Activated T-cell treated with anti-CD3 and anti-CD28 coated beads, Interleukin-2, amount 50 U/mL, for 24 hours (primary cell): ENCODE measurements around the gene SPTBN5.
A peak's percentile ranks its signal among the peaks of the same experiment; 100 is the strongest.

Experiments used
- DNase-seq: peaks from one replicate; pipeline ENCODE4 v3.0.0-alpha.2; 2020
- H3K27ac Mint-ChIP-seq: 2 replicates; pipeline ENCODE4 v1.8.0; 2020; ENCODE audit warnings: mild to moderate bottlenecking, mixed read lengths
- H3K27me3 Mint-ChIP-seq: 2 replicates; pipeline ENCODE4 v1.8.0; 2020; ENCODE audit warnings: mixed read lengths
- H3K36me3 Mint-ChIP-seq: 2 replicates; pipeline ENCODE4 v1.8.0; 2020; ENCODE audit warnings: low read depth, mixed read lengths
- H3K4me1 Mint-ChIP-seq: 2 replicates; pipeline ENCODE4 v1.8.0; 2020; ENCODE audit warnings: low read depth, mixed read lengths
- H3K4me3 Mint-ChIP-seq: 2 replicates; pipeline ENCODE4 v1.8.0; 2020; ENCODE audit warnings: mild to moderate bottlenecking, moderate library complexity, mixed read lengths
- H3K9me3 Mint-ChIP-seq: 2 replicates; pipeline ENCODE4 v1.8.0; 2020; ENCODE audit warnings: mixed read lengths

The SPTBN5 gene

GRCh38 chr15:41823502-41823901, 70.4 kb downstream of the SPTBN5 start:
- Mint-ChIP-seq H3K36me3 (peaks cover 68% of the 10 kb centered on the region), H3K4me1 (peaks cover 6% of the 10 kb centered on the region), H3K27ac (no peak overlapping the region), H3K9me3 (no peaks in the 10 kb centered on the region), H3K4me3 (no peak overlapping the region), H3K27me3 (no peaks in the 10 kb centered on the region)
- DNase-seq = no peak

GRCh38 chr15:41822957-41823356, 70.9 kb downstream of the SPTBN5 start:
- H3K9me3 Mint-ChIP-seq = no peaks in the 10 kb centered on the region
- DNase-seq = no peak
- no peak overlapping the region for H3K27ac Mint-ChIP-seq
- H3K36me3 Mint-ChIP-seq = peaks cover 70% of the 10 kb centered on the region
- H3K27me3 Mint-ChIP-seq = no peaks in the 10 kb centered on the region
- H3K4me1 Mint-ChIP-seq = peaks cover 5% of the 10 kb centered on the region
- H3K4me3 Mint-ChIP-seq = no peak overlapping the region

- H3K27me3 Mint-ChIP-seq = no peaks in the 10 kb centered on the region
- DNase-seq = no peak
- H3K4me1 Mint-ChIP-seq = peaks cover 2% of the 10 kb centered on the region
- H3K9me3 Mint-ChIP-seq = no peaks in the 10 kb centered on the region
- no peak overlapping the region for H3K27ac Mint-ChIP-seq
- H3K36me3 Mint-ChIP-seq = peaks cover 73% of the 10 kb centered on the region
- H3K4me3 Mint-ChIP-seq = no peak overlapping the region
Observed at GRCh38 chr15:41822471-41822870, 71.4 kb downstream of the SPTBN5 start.

GRCh38 chr15:41821831-41822230, 72.0 kb downstream of the SPTBN5 start:
- DNase-seq = no peak
- Mint-ChIP-seq H3K27me3 (no peaks in the 10 kb centered on the region), H3K27ac (no peak overlapping the region), H3K4me1 (peaks cover 1% of the 10 kb centered on the region), H3K36me3 (peaks cover 80% of the 10 kb centered on the region), H3K4me3 (no peak overlapping the region), H3K9me3 (no peaks in the 10 kb centered on the region)

GRCh38 chr15:41820791-41821423, 72.9 kb downstream of the SPTBN5 start:
- no peak for DNase-seq
- H3K36me3 Mint-ChIP-seq = peaks cover 83% of the 10 kb centered on the region
- no peak overlapping the region for H3K27ac Mint-ChIP-seq
- no peaks in the 10 kb centered on the region for H3K9me3 Mint-ChIP-seq
- H3K4me3 Mint-ChIP-seq = no peak overlapping the region
- H3K4me1 Mint-ChIP-seq = no peaks in the 10 kb centered on the region
- H3K27me3 Mint-ChIP-seq = no peaks in the 10 kb centered on the region

- peaks cover 91% of the 10 kb centered on the region for H3K36me3 Mint-ChIP-seq
- no peak for DNase-seq
- no peak overlapping the region for H3K27ac Mint-ChIP-seq
Observed at GRCh38 chr15:41819455-41820050, 74.3 kb downstream of the SPTBN5 start.

GRCh38 chr15:41817781-41818180, 76.1 kb downstream of the SPTBN5 start:
- H3K27me3 Mint-ChIP-seq = no peaks in the 10 kb centered on the region
- DNase-seq = no peak
- peaks cover 88% of the 10 kb centered on the region for H3K36me3 Mint-ChIP-seq
- no peak overlapping the region for H3K27ac Mint-ChIP-seq
- no peaks in the 10 kb centered on the region for H3K9me3 Mint-ChIP-seq
- H3K4me3 Mint-ChIP-seq = no peak overlapping the region
- H3K4me1 Mint-ChIP-seq = no peaks in the 10 kb centered on the region

More at GRCh38 chr15:41819455-41820050, 74.3 kb downstream of the SPTBN5 start:
- H3K4me1 Mint-ChIP-seq = no peaks in the 10 kb centered on the region
- H3K4me3 Mint-ChIP-seq = no peak overlapping the region
- H3K9me3 Mint-ChIP-seq = no peaks in the 10 kb centered on the region
- H3K27me3 Mint-ChIP-seq = no peaks in the 10 kb centered on the region

- Mint-ChIP-seq H3K36me3 (peaks cover 89% of the 10 kb centered on the region), H3K4me1 (no peaks in the 10 kb centered on the region), H3K27me3 (no peaks in the 10 kb centered on the region), H3K4me3 (no peak overlapping the region), H3K27ac (no peak overlapping the region), H3K9me3 (no peaks in the 10 kb centered on the region)
- no peak for DNase-seq
Observed at GRCh38 chr15:41817327-41817726, 76.5 kb downstream of the SPTBN5 start.

- H3K4me3 Mint-ChIP-seq = no peak overlapping the region
- no peaks in the 10 kb centered on the region for H3K27me3 Mint-ChIP-seq
- no peaks in the 10 kb centered on the region for H3K9me3 Mint-ChIP-seq
- no peak for DNase-seq
- H3K4me1 Mint-ChIP-seq = no peaks in the 10 kb centered on the region
- no peak overlapping the region for H3K27ac Mint-ChIP-seq
- peaks cover 91% of the 10 kb centered on the region for H3K36me3 Mint-ChIP-seq
Observed at GRCh38 chr15:41816788-41817187, 77.1 kb downstream of the SPTBN5 start.

GRCh38 chr15:41814534-41814933, 79.3 kb downstream of the SPTBN5 start:
- Mint-ChIP-seq H3K4me1 (peaks cover 16% of the 10 kb centered on the region), H3K27ac (no peak overlapping the region), H3K4me3 (no peak overlapping the region), H3K27me3 (no peaks in the 10 kb centered on the region), H3K9me3 (no peaks in the 10 kb centered on the region), H3K36me3 (peaks cover 69% of the 10 kb centered on the region)
- no peak for DNase-seq

GRCh38 chr15:41813426-41813825, 80.4 kb downstream of the SPTBN5 start:
- Mint-ChIP-seq H3K27ac (no peak overlapping the region), H3K36me3 (peaks cover 58% of the 10 kb centered on the region), H3K27me3 (no peaks in the 10 kb centered on the region), H3K4me3 (no peak overlapping the region), H3K4me1 (peaks cover 19% of the 10 kb centered on the region), H3K9me3 (no peaks in the 10 kb centered on the region)
- no peak for DNase-seq

- Mint-ChIP-seq H3K27me3 (no peaks in the 10 kb centered on the region), H3K9me3 (no peaks in the 10 kb centered on the region), H3K27ac (no peak overlapping the region), H3K4me1 (peaks cover 19% of the 10 kb centered on the region), H3K4me3 (no peak overlapping the region), H3K36me3 (peaks cover 52% of the 10 kb centered on the region)
- DNase-seq = no peak
Observed at GRCh38 chr15:41812820-41813375, 81.0 kb downstream of the SPTBN5 start.

GRCh38 chr15:41811432-41812195, 82.2 kb downstream of the SPTBN5 start:
- Mint-ChIP-seq H3K36me3 (peaks cover 39% of the 10 kb centered on the region), H3K4me1 (peaks cover 19% of the 10 kb centered on the region), H3K27me3 (no peaks in the 10 kb centered on the region), H3K27ac (peak overlapping the region; percentile 55), H3K4me3 (no peak overlapping the region), H3K9me3 (no peaks in the 10 kb centered on the region)
- DNase-seq = peak; percentile 81

GRCh38 chr15:41810651-41811431, 83.0 kb downstream of the SPTBN5 start:
- Mint-ChIP-seq H3K36me3 (peaks cover 33% of the 10 kb centered on the region), H3K9me3 (no peaks in the 10 kb centered on the region), H3K27ac (peak overlapping the region; percentile 66), H3K4me1 (peaks cover 19% of the 10 kb centered on the region), H3K4me3 (no peak overlapping the region), H3K27me3 (no peaks in the 10 kb centered on the region)
- no peak for DNase-seq
